ENCODE data around the gene EXOC6B.

- TF ChIP-seq, protein P1, sequence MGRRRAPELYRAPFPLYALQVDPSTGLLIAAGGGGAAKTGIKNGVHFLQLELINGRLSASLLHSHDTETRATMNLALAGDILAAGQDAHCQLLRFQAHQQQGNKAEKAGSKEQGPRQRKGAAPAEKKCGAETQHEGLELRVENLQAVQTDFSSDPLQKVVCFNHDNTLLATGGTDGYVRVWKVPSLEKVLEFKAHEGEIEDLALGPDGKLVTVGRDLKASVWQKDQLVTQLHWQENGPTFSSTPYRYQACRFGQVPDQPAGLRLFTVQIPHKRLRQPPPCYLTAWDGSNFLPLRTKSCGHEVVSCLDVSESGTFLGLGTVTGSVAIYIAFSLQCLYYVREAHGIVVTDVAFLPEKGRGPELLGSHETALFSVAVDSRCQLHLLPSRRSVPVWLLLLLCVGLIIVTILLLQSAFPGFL (CRISPR knock-in tag; IDR thresholded peaks at IDR 0.05; ENCODE audit: borderline replicate concordance) = no peak
- TF ChIP-seq MYBL2 (CRISPR knock-in tag; IDR thresholded peaks at IDR 0.05) (no peak), CTCF (IDR thresholded peaks at IDR 0.05) (no peak), IRF2 (CRISPR knock-in tag; IDR thresholded peaks at IDR 0.05; ENCODE audit: borderline replicate concordance, low read depth) (no peak), TCF7 (CRISPR knock-in tag; IDR thresholded peaks at IDR 0.05; ENCODE audit: low read depth) (no peak)
- TF ChIP-seq, protein P2, sequence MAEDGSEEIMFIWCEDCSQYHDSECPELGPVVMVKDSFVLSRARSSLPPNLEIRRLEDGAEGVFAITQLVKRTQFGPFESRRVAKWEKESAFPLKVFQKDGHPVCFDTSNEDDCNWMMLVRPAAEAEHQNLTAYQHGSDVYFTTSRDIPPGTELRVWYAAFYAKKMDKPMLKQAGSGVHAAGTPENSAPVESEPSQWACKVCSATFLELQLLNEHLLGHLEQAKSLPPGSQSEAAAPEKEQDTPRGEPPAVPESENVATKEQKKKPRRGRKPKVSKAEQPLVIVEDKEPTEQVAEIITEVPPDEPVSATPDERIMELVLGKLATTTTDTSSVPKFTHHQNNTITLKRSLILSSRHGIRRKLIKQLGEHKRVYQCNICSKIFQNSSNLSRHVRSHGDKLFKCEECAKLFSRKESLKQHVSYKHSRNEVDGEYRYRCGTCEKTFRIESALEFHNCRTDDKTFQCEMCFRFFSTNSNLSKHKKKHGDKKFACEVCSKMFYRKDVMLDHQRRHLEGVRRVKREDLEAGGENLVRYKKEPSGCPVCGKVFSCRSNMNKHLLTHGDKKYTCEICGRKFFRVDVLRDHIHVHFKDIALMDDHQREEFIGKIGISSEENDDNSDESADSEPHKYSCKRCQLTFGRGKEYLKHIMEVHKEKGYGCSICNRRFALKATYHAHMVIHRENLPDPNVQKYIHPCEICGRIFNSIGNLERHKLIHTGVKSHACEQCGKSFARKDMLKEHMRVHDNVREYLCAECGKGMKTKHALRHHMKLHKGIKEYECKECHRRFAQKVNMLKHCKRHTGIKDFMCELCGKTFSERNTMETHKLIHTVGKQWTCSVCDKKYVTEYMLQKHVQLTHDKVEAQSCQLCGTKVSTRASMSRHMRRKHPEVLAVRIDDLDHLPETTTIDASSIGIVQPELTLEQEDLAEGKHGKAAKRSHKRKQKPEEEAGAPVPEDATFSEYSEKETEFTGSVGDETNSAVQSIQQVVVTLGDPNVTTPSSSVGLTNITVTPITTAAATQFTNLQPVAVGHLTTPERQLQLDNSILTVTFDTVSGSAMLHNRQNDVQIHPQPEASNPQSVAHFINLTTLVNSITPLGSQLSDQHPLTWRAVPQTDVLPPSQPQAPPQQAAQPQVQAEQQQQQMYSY (CRISPR knock-in tag; IDR thresholded peaks at IDR 0.05) = no peak
These were observed 686.9 kb downstream of the EXOC6B start for GRCh38 chr2:72138921-72139381.
